ENCODE results near the gene OS9.

Gene OS9

GRCh38 chr12:57744194-57744776 lies 50.4 kb downstream of the OS9 start:
- Mint-ChIP-seq H3K27me3 (no peaks in the 10 kb centered on the region), H3K4me3 (peak overlapping the region; percentile 96), H3K27ac (peak overlapping the region; percentile 97), H3K36me3 (no peaks in the 10 kb centered on the region), H3K4me1 (ENCODE audit: low read depth) (peaks cover 60% of the 10 kb centered on the region), H3K9me3 (ENCODE audit: low read depth) (no peaks in the 10 kb centered on the region)

GRCh38 chr12:57744777-57745484 lies 51.0 kb downstream of the OS9 start, which contains the start of gene TSPAN31:
TSPAN31 (plus strand) TSS chr12:57745039; CDS start chr12:57745155, 116 bp downstream.
- no peaks in the 10 kb centered on the region for H3K36me3 Mint-ChIP-seq
- peak within 1 kb of the TSS; percentile 96 for H3K4me3 Mint-ChIP-seq
- H3K27ac Mint-ChIP-seq = peak within 1 kb of the TSS; percentile 97
- peaks cover 54% of the 10 kb centered on the region for H3K4me1 Mint-ChIP-seq (ENCODE audit: low read depth)
- H3K27me3 Mint-ChIP-seq = no peaks in the 10 kb centered on the region
- H3K9me3 Mint-ChIP-seq (ENCODE audit: low read depth) = no peaks in the 10 kb centered on the region

- Mint-ChIP-seq H3K9me3 (ENCODE audit: low read depth) (no peaks in the 10 kb centered on the region), H3K27ac (peak overlapping the region; percentile 97), H3K27me3 (no peaks in the 10 kb centered on the region), H3K36me3 (peaks cover 3% of the 10 kb centered on the region), H3K4me3 (peak overlapping the region; percentile 96), H3K4me1 (ENCODE audit: low read depth) (peaks cover 55% of the 10 kb centered on the region)
Measured at GRCh38 chr12:57745485-57745881, 51.6 kb downstream of the OS9 start.

GRCh38 chr12:57746025-57746424 lies 52.1 kb downstream of the OS9 start:
- H3K36me3 Mint-ChIP-seq = peaks cover 5% of the 10 kb centered on the region

GRCh38 chr12:57749061-57749460 lies 55.1 kb downstream of the OS9 start:
- H3K9me3 Mint-ChIP-seq (ENCODE audit: low read depth) = no peaks in the 10 kb centered on the region
- peaks cover 60% of the 10 kb centered on the region for H3K4me1 Mint-ChIP-seq (ENCODE audit: low read depth)
- H3K27ac Mint-ChIP-seq = no peak overlapping the region
- H3K4me3 Mint-ChIP-seq = peak overlapping the region; percentile 30
- no peaks in the 10 kb centered on the region for H3K27me3 Mint-ChIP-seq
- H3K36me3 Mint-ChIP-seq = peaks cover 13% of the 10 kb centered on the region

More at GRCh38 chr12:57746025-57746424, 52.1 kb downstream of the OS9 start:
- Mint-ChIP-seq H3K9me3 (ENCODE audit: low read depth) (no peaks in the 10 kb centered on the region), H3K4me1 (ENCODE audit: low read depth) (peaks cover 55% of the 10 kb centered on the region), H3K4me3 (peak overlapping the region; percentile 96), H3K27me3 (no peaks in the 10 kb centered on the region), H3K27ac (peak overlapping the region; percentile 97)

GRCh38 chr12:57750561-57751431 lies 56.9 kb downstream of the OS9 start:
- H3K4me3 Mint-ChIP-seq = peak overlapping the region; percentile 99
- peaks cover 13% of the 10 kb centered on the region for H3K36me3 Mint-ChIP-seq
- peaks cover 54% of the 10 kb centered on the region for H3K4me1 Mint-ChIP-seq (ENCODE audit: low read depth)
- peak overlapping the region; percentile 99 for H3K27ac Mint-ChIP-seq
- no peaks in the 10 kb centered on the region for H3K9me3 Mint-ChIP-seq (ENCODE audit: low read depth)
- no peaks in the 10 kb centered on the region for H3K27me3 Mint-ChIP-seq

- Mint-ChIP-seq H3K36me3 (peaks cover 13% of the 10 kb centered on the region), H3K4me1 (ENCODE audit: low read depth) (peaks cover 53% of the 10 kb centered on the region), H3K9me3 (ENCODE audit: low read depth) (no peaks in the 10 kb centered on the region), H3K4me3 (peak overlapping the region; percentile 99), H3K27me3 (no peaks in the 10 kb centered on the region), H3K27ac (peak overlapping the region; percentile 99)
Measured at GRCh38 chr12:57751432-57751787, 57.5 kb downstream of the OS9 start.

GRCh38 chr12:57751788-57752667 lies 58.1 kb downstream of the OS9 start, which contains the start of gene CDK4:
CDK4 (minus strand) TSS chr12:57752310; CDS start chr12:57751717, 593 bp downstream.
- Mint-ChIP-seq H3K4me1 (ENCODE audit: low read depth) (peaks cover 56% of the 10 kb centered on the region), H3K4me3 (peak within 1 kb of the TSS; percentile 99), H3K36me3 (peaks cover 13% of the 10 kb centered on the region), H3K9me3 (ENCODE audit: low read depth) (no peaks in the 10 kb centered on the region), H3K27ac (peak within 1 kb of the TSS; percentile 99), H3K27me3 (no peaks in the 10 kb centered on the region)

- Mint-ChIP-seq H3K9me3 (ENCODE audit: low read depth) (no peaks in the 10 kb centered on the region), H3K4me1 (ENCODE audit: low read depth) (peaks cover 56% of the 10 kb centered on the region), H3K36me3 (peaks cover 13% of the 10 kb centered on the region), H3K27me3 (no peaks in the 10 kb centered on the region), H3K4me3 (peak overlapping the region; percentile 99), H3K27ac (peak overlapping the region; percentile 99)
Measured at GRCh38 chr12:57752668-57753000, 58.7 kb downstream of the OS9 start.

- Mint-ChIP-seq H3K4me3 (peak overlapping the region; percentile 91), H3K36me3 (peaks cover 13% of the 10 kb centered on the region), H3K9me3 (ENCODE audit: low read depth) (no peaks in the 10 kb centered on the region), H3K27me3 (no peaks in the 10 kb centered on the region), H3K27ac (peak overlapping the region; percentile 67), H3K4me1 (ENCODE audit: low read depth) (peaks cover 59% of the 10 kb centered on the region)
Measured at GRCh38 chr12:57753756-57754337, 59.9 kb downstream of the OS9 start.

- peaks cover 64% of the 10 kb centered on the region for H3K4me1 Mint-ChIP-seq (ENCODE audit: low read depth)
- no peaks in the 10 kb centered on the region for H3K27me3 Mint-ChIP-seq
- peak within 1 kb of the TSS; percentile 91 for H3K4me3 Mint-ChIP-seq
- peaks cover 13% of the 10 kb centered on the region for H3K36me3 Mint-ChIP-seq
- no peaks in the 10 kb centered on the region for H3K9me3 Mint-ChIP-seq (ENCODE audit: low read depth)
- H3K27ac Mint-ChIP-seq = peak within 1 kb of the TSS; percentile 67
Measured at GRCh38 chr12:57754411-57755193, 60.7 kb downstream of the OS9 start, which contains the start of gene MARCHF9. MARCHF9 (plus strand) TSS chr12:57755103; CDS start chr12:57755529, 426 bp downstream.

GRCh38 chr12:57755194-57755453 lies 61.2 kb downstream of the OS9 start:
- Mint-ChIP-seq H3K36me3 (peaks cover 12% of the 10 kb centered on the region), H3K4me3 (no peak overlapping the region)

GRCh38 chr12:57755454-57756372 lies 61.8 kb downstream of the OS9 start:
- H3K27ac Mint-ChIP-seq = peak overlapping the region; percentile 68
- H3K4me1 Mint-ChIP-seq (ENCODE audit: low read depth) = peaks cover 62% of the 10 kb centered on the region
- no peaks in the 10 kb centered on the region for H3K27me3 Mint-ChIP-seq

More at GRCh38 chr12:57755194-57755453, 61.2 kb downstream of the OS9 start:
- Mint-ChIP-seq H3K9me3 (ENCODE audit: low read depth) (no peaks in the 10 kb centered on the region), H3K27me3 (no peaks in the 10 kb centered on the region), H3K4me1 (ENCODE audit: low read depth) (peaks cover 68% of the 10 kb centered on the region), H3K27ac (no peak overlapping the region)

More at GRCh38 chr12:57755454-57756372, 61.8 kb downstream of the OS9 start:
- Mint-ChIP-seq H3K9me3 (ENCODE audit: low read depth) (no peaks in the 10 kb centered on the region), H3K4me3 (peak overlapping the region; percentile 91), H3K36me3 (peaks cover 9% of the 10 kb centered on the region)
